GM18873 (cell line): ENCODE data around the gene CD7.
"Not testable (repeated sequence)": the region's sequence is repeated elsewhere in the genome, so short reads cannot be mapped to it uniquely, and the experiment has no call there.

Experiments
- ATAC-seq: cut with Tn5 transposase; IDR thresholded peaks from one replicate; pipeline ENCODE4 v1.9.1; 2021; ENCODE audit warnings: mild to moderate bottlenecking, moderate library complexity, moderate number of reproducible peaks; ENCODE audit not compliant: unreplicated experiment, low FRiP score

CD7 gene

DNA sequence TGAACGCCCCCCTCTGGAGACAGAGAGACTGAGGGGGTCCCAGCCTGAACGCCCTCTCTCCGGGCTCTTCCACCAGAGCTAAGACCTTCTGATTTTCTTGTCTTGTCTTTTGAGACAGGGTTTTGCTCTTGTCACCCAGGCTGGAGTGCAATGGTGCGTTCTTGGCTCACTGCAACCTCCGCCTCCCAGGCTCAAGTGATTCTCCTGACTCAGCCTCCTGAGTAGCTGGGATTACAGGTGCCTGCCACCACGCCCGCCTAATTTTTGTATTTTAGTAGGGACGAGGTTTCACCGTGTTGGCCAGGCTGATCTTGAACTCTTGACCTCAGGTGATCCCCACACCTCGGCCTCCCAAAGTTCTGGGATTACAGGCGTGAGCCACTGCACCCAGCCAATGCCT lies 30.6 kb upstream of the CD7 start:
- ATAC-seq = not testable (repeated sequence)

DNA sequence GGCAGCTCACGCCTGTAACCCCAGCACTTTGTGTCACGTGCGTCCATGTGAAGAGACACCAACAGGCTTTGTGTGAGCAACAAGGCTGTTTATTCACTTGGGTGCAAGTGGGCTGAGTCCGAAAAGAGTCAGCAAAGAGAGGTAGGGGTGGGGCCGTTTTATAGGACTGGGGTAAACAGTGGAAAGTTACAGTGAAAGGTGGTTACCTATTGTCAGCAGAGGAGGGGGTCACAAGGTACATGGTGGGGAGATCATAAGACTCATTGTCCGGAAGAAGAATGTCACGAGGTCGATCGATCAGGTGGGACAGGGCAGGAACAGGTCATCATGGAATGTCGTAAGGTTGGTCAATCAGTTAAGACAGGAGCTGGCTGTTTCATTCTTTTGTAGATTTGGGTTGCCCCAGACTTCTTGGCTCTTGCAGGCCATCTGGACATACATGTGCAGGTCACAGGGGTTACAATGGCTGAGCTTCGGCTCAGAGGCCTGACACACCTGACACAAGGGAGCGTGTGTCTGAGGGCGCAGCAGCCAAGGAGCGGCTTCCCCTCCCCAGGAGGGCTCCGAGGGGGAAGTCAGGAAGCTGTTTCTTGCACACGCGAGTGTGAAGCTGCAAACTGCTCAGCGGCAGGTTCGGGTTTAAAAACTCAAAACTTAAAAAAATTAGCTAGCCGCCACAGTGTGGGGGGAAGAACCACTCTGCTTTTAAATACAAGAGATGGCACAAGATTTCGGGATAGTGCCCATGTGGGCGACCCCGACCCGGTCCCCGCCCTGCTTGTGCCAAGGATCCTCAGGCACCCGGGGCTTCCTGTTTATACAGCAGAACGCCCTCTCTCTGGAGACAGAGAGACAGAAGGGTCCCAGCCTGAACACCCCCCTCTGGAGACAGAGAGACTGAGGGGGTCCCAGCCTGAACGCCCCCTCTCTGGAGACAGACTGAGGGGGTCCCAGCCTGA lies 29.2 kb upstream of the CD7 start:
- ATAC-seq = no peak

DNA sequence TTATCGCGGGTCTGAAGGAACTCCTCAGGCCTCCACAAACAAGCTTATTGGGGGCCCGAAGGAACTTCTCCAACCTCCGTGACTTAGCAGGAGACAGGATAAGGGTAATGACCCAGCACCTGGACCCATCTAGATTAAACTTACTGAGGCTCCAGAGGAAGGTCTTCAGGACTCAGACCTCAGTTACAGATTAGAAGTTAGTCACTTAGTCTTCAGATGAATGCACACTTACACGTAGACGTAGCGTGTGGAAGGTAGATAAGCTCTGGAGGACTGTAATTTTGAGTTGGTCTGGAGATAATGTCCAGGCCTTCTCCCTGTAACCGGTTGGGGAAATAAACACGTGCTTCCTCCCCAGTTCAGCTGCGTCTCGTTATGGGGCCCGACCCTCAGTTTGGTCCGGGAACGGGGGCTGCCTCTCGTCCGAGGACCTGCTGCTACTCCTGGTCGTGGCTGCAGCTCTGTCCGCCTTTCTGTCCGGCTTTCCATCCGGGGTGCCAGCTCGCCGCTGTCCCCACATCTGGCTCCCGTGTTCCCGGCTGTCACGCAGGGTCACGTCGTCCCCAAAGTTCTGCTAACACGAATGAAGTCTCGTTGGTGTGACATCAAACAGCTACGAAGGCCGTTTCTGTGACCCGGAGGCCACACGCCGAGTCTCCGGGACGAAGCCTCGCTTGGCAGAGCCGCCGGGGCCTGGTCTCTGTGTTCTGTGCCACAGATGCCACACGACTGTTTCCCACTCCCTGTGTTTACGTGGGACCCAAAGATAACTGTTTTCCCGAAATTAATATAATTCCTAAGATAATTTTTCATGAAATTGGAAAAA lies 28.0 kb upstream of the CD7 start:
- no peak for ATAC-seq

DNA sequence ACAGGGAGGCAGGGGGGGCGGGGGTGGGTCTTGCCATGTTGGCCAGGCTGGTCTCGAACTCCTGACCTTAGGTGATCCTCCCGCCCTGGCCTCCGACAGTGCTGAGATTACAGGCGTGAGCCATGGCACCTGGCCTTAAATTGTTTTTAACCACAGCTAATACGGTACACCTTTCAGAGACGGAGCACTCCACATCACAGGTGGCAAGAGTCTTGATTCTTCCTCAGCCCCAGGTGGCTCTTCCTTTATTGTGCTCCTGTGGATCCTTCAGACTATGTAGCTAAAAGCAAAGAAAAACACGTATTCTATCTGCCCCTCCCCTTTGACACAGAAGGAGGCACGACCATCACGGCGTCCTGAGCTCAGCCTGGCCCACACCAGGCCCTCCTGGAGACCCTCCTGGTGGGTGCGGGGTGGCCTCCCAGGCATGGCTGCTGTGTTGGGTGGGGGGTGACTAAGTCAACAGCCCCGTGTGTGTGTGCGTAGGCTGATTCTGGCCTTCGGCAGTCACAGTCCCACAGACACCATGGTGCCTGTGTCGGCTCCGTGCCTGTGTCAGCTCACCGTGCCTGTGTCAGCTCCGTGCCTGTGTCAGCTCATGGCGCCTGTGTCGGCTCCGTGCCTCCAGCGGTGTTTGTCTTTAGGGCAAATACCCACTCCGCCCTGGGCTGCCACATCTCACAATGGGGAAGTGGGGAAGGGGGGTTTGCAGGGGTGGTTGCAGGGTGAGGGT lies 26.9 kb upstream of the CD7 start:
- no peak for ATAC-seq

DNA sequence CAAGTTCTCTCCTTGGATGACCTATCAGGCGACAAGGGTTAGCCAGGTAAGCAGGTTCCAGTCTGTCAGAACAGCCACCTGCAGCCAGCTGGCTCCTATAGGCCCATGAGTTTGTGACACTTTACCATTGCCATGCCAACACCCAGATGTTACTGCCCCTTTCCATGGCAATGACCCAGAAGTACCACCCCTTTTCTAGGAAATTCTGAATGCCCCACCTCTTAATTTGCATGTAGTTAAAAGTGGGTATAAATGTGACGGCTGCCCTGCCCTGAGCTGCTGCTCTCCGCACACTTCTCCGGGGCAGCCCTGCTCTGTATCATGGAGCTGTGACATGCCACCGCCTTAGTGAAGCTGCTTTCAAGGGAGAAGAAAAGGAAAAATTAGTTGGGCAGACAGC lies 26.2 kb upstream of the CD7 start:
- ATAC-seq = no peak

DNA sequence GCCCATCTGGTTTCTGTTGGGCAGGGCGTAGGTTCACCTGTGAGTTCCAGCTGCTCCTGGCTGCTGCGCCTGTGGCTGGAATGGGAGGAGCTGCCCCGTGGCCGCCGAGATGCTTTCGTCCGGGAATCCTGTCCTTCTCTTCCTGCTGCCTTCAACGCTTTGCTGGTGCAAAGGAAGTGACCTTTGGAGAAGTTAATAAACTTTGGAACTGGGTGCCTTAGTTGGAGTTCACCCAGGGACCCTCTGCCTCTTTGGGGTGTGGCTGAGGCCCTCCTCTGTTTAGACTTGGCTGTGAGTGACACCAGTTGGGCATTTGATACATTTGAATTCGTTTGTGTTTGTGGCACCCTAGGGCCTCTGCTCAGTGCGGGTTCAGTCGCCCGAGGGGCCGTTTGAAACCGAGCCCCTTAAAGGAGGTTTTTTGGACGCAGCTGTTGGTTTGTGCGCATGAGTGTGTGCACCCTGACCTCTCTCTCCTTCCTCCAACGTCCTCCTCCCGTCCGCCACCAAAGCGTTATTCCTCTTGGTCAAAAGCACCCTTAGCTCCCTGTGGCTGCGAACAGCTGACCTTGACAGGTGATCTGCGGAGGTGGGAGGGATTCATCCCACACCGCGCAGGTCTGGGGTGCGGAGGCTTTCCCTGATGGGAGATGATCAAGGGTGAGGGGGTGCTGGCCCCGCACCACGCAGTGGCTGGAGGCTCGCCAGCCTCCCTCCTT lies 25.1 kb upstream of the CD7 start:
- no peak for ATAC-seq

DNA sequence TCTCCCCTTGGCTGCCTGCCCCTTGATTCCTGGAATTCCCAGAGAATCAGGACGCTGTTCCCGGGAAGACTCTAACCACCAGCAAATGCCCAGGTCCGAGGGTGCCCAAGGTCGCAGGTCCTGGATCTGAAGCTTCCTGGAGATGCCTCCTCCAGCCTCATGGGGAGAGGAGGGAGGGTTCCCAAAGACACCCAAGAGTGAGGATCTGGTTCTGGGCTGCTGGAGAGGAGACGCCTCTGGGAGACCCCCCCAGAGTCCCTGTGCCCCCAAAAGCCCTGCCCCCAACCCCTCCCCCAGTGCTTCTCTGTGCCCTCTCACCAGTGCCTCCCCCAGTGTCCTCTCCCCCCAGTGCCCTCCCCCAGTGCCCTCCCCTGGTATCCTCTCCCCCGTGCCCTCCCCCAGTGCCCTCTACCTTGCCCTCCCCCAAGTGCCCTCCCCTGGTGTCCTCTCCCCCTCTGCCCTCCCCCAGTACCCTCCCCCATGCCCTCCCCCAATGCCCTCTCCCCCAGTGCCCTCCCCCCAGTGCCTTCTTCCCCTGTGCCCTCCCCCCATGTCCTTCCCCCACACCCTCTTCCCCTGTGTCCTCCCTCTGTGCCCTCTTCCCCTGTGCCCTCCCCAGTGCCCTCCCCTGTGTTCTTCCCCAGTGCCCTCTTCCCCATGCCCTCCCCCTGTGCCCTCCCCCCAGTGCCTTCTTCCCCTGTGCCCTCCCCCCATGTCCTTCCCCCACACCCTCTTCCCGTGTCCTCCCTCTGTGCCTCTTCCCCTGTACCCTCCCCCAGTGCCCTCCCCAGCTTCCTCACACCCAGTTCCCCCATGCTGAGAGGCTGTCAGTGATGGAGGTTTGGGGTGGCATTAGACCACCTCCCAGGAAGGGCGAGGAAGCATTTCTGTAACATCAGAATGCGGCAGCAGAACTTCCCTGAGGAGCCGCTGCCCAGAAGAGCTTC lies 22.5 kb upstream of the CD7 start:
- ATAC-seq = no peak

DNA sequence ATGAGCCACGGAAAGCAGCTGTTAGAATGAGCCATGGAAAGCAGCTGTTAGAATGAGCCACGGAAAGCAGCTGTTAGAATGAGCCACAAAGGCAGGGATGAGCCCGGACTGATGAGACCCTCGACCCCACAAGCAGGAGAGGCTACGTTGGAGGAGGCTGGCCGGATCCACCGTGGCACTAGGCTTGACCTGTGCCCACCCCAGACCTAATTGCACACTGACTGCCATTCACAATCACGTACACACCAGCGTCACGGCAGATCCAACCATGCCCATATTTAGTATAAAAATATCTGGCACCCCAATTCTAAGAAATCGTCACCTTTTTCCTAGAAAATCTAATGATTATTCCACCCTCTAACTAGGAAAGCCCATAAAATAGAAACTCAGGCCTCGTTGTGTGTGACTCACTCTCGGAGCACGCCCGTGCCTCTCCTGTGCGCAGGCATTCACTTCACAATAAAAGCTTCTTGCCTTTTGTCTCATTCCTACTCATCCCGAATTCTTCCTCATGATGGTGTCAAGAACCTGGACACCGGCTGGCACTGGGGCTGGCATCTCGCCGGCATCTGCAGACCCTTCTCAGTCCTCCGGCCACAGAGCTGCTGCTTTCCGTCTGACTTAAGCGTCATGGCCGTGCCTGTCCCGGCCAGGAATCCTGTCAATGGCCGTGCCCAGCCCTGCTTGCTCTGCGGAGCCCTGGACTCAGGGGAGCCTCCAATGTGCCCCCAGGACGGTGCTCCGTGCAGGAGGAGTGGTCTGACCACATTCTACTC lies 21.6 kb upstream of the CD7 start:
- no peak for ATAC-seq

DNA sequence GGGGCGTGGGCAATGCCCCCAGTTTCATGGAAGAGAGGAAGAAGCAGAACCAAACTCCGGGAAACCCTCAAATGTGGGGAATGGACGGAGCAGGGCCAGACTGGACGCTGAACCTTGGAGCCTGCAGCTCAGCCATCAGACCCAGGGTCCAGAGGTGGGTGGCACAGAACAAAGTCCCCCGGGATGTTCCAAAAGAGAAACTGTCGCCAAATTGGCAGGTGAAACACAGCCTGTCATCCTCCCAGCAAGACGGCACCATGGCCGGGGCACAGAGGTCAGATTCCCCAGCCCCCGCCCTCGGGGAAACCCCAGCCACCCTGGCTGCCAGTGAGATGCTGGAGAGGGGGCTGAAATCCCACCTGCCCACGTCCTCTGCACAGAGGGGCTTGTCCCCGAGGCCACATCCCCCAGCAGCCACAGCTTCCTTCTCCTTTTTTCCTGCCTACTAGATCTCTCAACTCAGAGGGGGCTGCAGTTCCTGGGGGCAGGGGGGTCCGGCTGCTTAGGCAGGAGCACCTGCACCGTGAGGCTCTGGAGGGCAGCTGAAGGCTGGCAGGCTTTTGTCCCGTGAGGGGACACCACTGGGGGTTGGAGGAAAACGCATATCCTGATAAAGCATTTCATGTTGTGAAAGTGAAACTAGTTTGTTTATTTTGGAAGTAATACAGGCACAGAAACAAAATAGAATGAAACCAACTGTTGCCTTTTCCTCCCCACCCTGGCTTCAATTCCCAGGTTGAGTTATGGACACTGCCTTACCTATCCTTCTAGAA lies 17.4 kb upstream of the CD7 start:
- no peak for ATAC-seq

DNA sequence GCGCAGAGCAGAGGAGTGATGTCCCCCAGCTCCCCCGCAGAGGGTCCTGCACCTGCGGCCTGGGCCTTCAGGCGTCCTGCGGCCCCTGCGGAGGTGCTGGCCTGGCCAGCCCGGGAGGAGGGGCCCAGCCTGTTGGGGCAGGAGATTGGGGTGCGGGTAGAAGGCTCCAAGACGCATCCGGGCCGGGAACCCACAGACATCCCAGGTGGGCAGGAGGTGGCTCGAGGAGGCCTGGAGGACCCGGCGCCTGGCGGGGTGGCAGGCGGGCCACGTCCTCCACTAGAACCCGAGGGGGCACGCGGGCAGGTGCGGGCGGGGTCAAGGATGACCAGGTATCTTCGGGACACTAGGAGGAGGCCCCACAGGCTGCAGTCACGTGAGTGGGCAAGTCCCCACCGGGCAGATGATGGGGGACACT lies 16.8 kb upstream of the CD7 start:
- ATAC-seq = no peak

DNA sequence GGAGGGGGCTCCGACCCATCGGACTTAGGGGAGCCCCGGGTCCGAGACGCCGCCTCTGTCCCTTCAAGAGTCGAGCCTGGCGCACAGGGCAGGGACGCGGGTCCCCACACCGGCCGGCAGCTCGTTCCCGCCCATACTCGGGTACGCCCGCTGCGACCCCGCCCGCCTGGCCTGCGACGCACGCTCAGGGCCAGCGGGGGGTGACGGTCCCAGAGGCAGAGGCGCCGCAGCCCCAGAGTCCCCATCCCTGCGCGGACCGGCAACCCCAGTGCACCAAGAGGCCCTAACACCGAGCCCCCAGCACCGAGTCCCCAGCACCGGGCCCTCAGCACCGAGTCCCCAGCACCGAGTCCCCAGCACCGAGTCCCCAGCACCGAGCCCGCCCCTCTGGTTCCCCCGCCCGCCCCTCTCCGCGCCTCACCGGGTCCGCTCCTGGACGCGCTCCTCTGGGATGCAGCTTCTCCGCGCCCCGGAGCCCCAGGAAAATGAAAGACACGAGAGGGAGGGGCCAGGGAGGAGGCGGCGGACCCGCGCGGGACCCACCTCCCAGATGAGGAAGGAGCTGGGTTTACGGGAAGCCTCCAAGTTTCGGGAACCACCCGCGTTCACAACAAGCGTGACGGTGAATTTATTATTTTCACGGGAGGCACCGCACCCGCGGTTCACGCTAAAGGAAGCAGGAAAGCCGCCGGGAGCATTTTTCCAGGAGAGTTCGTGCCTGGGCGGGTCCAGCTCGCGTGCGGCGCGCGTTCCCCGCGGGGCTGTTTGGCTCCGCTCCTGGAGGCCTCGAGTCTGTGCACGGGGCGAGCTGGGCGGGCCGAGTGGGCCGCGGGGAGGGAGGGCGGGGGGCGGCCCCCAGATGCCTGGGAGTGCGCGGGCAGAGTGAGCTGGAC lies 16.1 kb upstream of the CD7 start, which contains the start of gene SECTM1:
SECTM1 (minus strand) TSS at position 488 of the 893 bp plus-strand sequence. CDS start 6,526 bp downstream, outside the sequence.
- no peak for ATAC-seq

DNA sequence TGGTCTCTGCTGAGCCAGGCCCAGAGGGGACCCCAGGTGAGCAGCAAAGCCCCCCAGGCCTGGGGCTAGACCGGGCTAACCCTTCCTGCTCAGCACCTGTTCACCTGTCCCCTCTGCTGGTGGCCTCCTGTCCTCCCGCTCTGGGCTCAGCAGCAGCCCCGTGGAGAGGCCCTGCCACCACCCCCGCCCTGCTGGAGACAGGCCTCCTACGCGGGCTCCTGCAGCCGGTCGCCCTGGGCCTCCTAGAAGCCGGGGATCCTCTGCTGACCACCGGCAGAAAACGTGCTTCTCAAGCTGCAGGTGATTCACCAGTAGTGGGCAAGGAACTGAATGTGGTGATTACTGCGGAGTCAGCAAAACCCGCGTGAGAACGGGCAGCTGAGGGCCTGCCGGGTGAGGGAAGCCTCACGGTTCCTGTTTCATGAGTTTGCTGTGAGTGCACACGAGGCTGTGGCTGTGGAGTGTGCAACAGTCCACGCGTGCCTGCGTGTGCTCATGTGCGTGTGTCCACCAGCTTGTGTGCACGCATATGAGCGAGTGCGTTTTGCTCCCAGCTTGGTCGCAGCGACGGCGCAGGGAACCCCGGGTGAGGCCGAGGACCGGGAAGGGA lies 15.4 kb upstream of the CD7 start:
- ATAC-seq = no peak

DNA sequence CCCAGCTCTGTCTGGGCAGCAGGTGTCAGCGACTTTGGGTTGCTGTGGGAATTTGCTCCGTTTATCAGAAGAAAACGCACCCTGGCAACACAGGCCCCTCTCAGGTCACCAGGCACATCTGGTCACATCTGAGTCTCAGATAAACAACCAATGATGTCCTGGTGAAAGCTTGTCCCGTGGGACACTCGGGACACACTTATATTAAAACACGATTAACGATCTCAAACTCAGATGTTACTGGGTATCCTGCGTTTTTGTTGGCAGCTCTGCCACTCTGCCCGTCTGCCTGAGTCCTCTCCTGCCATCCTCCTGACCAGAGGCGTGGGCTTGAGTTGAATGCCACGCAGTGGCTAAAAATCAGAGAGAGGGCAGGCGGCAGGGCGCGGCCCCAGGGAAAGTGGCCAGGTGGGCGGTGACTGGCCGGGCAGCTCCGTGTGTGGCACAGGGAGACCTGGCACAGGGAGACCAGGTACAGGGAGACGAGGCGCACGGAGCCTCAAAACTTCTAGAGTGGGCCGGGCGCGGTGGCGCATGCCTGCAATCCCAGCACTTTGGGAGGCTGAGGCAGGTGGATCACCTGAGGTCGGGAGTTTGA lies 14.0 kb upstream of the CD7 start:
- ATAC-seq = no peak

DNA sequence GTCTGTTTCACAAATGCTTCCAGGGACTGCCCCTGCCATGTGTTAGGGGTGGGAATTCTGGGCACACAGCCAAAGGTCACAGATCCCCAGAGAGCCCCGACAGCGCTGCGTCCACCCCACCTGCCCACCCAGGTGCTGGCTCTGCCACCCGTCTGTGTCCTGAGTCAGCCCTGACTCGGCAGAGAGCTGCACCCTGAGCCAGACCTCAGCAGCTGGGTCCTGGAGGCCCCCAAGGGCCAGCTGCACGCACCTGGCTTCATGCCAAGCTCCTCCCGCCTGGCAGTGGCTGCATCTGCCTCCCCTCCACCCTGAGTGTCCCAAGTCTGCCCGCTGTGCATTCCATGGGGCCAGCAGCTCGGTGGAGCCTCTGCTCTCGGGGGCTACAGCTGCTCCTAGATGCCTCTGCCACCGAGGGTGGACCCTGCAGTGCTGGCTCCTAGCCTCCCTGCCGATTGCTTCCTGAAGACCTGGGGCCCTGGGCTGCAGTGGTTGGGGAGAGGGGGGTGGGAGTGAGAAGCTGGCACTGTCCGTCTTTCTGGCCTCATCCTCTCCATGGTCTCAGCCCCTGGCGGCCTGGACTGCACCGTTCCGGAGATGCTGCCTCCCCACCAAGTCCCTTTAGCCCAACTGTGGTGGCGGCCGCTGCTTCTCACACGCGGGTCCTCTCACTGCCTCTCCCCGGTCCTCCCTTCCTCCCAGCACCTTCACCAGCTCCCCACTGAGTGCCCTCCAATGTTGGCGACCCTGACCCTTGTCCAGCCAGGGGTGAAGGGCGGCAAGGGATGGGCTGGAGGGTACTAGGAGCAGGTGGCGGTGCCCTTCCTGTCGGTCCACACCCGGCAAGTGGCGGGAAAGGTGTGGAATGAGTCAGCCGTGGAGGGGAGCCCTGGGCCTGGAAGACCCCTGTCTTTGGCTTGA lies 13.2 kb upstream of the CD7 start:
- no peak for ATAC-seq
